Fibroblast of peridontal ligament (primary cell): ENCODE data around the gene RIMBP3C.
"Not testable (repeated sequence)": the region's sequence is repeated elsewhere in the genome, so short reads cannot be mapped to it uniquely, and the experiment has no call there.

Experiments
- DNase-seq: peaks from one replicate; pipeline ENCODE4 v3.0.0-alpha.2; 2010; ENCODE audit errors: extremely low read depth

RIMBP3C gene, protein sequence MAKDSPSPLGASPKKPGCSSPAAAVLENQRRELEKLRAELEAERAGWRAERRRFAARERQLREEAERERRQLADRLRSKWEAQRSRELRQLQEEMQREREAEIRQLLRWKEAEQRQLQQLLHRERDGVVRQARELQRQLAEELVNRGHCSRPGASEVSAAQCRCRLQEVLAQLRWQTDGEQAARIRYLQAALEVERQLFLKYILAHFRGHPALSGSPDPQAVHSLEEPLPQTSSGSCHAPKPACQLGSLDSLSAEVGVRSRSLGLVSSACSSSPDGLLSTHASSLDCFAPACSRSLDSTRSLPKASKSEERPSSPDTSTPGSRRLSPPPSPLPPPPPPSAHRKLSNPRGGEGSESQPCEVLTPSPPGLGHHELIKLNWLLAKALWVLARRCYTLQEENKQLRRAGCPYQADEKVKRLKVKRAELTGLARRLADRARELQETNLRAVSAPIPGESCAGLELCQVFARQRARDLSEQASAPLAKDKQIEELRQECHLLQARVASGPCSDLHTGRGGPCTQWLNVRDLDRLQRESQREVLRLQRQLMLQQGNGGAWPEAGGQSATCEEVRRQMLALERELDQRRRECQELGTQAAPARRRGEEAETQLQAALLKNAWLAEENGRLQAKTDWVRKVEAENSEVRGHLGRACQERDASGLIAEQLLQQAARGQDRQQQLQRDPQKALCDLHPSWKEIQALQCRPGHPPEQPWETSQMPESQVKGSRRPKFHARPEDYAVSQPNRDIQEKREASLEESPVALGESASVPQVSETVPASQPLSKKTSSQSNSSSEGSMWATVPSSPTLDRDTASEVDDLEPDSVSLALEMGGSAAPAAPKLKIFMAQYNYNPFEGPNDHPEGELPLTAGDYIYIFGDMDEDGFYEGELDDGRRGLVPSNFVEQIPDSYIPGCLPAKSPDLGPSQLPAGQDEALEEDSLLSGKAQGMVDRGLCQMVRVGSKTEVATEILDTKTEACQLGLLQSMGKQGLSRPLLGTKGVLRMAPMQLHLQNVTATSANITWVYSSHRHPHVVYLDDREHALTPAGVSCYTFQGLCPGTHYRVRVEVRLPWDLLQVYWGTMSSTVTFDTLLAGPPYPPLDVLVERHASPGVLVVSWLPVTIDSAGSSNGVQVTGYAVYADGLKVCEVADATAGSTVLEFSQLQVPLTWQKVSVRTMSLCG (N-terminal part only)

DNA sequence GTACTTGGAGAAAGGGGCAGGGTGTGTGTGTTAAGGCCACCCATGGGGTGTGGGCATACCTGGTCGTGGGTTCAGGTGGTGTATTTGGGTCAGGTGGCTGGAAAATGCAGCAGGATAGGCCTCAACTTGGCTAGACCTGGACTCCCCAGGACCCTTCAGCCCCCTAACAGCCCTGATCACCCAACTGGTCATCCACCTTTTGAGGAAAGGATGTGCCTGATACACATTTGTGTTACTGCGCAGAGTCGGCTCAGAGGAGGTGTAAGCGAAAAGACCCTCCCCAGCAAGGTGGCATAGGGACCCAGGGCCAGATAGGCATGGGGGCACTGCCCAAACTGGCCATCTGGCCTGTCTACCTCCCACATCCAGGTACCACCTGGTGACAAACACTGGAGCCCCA lies at the start of gene RIMBP3C:
Gene RIMBP3C, minus strand, starts transcription at position 101 of the 400 bp plus-strand sequence. CDS start 485 bp downstream, outside the sequence.
- not testable (repeated sequence) for DNase-seq

DNA sequence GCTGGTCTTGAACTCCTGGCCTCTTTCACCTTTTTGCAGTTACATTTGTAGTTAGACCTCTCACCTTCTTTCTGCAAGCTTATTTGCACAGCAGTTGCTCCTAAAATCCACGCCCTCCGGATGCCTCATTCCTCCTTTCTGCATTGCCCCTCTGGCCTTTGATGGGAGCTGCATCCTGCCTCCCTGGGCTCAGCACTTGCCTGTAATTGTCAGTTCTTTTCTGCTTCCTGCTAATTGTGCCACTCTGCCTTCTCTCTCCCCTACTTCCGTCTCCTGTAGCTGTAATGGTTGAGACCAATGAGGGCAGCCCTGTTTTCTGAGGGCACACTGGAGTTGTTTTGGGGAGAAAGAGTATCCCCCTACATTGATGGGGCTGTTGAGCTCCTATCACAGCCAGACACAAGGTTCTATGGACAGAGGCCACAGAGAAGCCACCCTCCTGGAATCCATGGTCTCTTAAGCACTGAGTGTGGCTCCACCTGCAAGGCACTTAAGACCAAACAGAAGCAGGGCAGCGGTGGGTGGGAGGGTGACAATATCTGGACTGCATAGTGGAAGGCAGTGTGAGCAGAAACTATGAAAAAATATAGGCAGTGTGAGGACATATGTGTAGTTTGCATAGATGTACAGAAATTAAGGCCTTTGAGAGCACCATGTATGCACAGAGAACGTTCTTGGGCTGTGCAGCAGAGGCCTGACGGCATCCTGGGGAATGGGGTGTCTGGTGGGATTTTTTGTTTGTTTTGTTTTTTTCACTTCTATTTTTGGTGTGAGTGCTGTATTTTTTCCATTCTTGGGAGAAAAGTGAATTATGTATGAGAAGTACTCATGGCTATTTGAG lies 48.0 kb upstream of the RIMBP3C start:
- no peak for DNase-seq

GRCh38 chr22:21598302-21598701 lies 47.0 kb upstream of the RIMBP3C start:
- no peak for DNase-seq

DNA sequence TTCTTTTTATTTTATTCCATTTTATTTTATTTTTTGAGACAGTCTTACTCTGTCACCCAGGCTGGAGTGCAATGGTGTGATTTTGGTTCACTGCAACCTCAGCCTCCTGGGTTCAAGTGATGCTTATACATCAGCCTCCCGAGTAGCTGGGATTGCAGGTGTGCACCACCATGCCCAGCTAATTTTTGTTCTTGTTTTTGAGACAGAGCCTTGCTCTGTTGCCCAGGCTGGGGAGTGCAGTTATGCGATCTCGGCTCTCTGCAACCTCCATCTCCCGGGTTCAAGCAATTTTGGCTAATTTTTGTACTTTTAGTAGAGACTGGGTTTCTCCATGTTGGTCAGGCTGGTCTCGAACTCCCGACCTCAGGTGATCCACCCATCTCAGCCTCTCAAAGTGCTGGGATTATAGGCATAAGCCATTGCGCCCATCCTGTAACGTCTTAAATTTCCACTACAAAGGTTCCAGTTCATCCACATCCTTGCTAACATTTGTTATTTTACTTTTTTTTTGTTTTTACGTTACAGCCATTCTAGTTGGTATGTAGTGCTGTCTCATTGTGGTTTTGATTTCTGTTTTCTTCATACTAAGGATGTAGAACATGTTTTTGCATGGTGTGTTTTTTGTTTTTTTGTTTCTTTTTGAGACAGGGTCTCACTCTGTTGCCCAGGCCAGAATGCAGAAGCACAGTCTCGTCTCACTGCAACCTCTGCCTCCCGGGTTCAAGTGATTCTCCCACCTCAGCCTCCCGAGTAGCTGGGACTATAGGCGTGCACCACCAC lies 45.3 kb upstream of the RIMBP3C start:
- not testable (repeated sequence) for DNase-seq

GRCh38 chr22:21594865-21595452 lies 43.7 kb upstream of the RIMBP3C start:
- no peak for DNase-seq

DNA sequence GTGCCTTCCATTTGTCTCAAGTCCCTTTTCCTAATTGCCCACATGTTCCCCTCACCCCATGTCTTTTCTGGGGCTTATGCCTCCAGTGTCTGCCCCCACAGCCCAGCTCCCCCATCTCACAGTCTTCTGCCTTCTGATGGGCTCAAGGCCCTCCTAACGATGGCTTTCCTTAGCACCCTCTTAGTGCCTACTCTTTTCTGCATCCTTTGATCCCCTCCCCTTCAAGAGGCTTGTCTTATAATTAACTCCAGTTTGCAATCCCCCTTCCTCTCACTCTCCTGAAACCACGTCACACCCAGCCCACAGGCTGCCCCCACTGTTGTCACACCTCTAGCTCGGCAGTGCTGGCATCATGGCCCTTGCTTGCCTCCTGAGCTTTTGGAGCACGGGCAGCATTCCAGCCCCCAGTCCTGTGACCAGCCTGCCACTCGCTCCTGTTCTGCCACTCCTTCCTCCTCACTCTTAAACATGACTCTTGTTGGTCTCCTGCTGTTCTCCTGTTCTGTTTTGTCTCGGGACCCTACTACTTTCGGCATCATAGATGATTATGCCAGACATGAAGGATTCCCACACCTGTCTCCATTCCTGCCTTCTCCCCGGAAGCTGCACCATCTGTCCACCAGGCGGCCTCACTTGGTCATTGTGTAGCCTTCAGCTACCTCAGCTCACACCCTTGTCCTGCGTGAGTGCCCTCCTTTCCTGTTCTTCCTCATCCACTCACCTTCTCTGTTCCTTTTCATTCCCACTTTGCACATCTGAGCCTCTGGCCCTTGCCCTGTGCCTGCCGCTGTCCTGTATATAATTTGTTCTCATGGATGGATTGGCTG lies 42.4 kb upstream of the RIMBP3C start:
- no peak for DNase-seq

- no peak for DNase-seq
Measured at GRCh38 chr22:21592422-21592821, 41.2 kb upstream of the RIMBP3C start.

DNA sequence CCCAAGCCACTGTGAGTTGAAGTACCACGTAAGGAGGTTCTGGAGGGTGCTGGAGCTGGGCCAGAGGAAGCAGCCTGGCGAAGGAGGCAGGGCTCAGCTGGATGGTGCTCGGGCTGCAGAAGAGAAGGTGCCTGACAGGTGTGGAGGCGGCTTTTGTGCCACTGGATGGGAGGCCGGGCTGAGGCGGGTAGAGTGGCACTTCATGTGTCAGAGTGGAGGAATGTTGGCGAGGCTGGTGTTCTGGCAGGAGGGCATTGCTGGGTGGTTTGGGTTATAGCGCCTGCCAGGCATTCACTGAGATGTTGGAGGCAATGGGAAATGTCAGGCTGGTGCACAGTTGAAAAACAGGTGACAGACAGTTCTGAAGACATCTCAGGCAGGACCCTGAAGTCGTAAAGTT lies 40.4 kb upstream of the RIMBP3C start:
- DNase-seq = no peak

- no peak for DNase-seq
Measured at GRCh38 chr22:21590809-21591641, 39.8 kb upstream of the RIMBP3C start.

- DNase-seq = no peak
Measured at GRCh38 chr22:21589396-21589795, 38.1 kb upstream of the RIMBP3C start.

DNA sequence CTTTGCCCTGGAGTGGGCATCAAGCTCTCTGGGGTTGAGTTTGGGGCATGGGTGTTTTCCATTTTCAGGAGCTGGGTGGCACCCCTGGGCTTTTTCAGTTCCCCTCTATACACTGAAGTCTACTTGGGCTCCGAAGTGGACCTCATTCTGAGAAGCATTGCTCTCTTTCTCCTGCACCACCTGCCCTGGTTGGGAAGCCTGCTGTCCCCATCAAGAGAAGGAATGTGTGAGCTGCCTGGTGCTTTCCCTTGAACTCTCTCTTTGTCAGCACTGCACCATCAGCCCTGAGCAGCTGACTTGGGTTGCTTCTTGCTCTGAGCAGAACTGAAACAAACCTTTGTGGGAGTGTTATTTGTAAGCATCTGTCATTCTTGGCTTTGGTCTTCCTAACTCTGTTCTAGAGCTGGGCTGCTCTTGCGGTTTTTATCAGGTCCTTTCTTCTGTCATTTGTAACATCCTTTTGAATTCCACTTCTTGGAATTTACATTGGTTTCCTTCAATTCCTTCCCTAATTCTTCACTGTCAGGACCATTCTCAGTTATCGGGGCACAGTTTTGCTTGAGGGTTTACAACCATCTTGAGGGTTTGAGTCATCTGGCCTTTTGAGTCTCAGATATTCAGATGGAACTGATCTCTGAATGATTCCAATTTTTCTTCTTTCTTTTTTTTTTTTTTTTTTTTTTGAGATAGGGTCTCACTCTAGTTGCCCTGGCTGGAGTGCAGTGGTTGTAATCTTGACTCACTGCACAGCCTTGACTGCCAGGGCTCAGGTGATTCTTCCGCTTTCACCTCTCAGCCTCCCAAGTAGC lies 36.7 kb upstream of the RIMBP3C start:
- DNase-seq = peak; percentile 33

GRCh38 chr22:21585389-21585788 lies 34.1 kb upstream of the RIMBP3C start:
- no peak for DNase-seq

GRCh38 chr22:21582801-21583740 lies 31.8 kb upstream of the RIMBP3C start:
- DNase-seq = no peak

GRCh38 chr22:21581009-21581713 lies 29.9 kb upstream of the RIMBP3C start:
- DNase-seq = not testable (repeated sequence)

DNA sequence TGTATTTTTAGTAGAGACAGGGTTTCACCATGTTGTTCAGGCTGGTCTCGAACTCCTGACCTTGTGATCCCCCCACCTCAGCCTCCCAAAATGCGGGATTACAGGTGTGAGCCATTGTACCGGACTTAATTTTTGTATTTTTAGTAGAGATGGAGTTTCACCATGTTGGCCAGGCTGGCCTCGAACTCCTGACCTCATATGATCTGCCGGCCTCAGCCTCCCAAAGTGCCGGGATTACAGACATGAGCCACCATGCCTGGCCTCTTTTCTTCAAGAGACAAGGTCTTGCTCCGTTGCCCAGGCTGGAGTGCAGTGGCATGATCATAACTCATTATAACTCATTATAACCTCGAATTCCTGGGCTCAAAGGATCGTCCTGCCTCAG lies 29.4 kb upstream of the RIMBP3C start:
- not testable (repeated sequence) for DNase-seq

GRCh38 chr22:21579474-21579851 lies 28.2 kb upstream of the RIMBP3C start:
- DNase-seq = no peak
